ENCODE results near the gene PPP3R1. TPM values are rescaled to one million over a fixed set of nuclear protein-coding genes. Genes with fewer than 3 reads are reported as not detected.
A peak's percentile ranks its signal among the peaks of the same experiment; 100 is the strongest.

PPP3R1 gene
- total and polyA plus RNA-seq, 9 of the 15 experiments (the other 6 are each of a cell fraction or from before 2014, with no cell fraction given): 3.7 to 70.0 (median 24.8) TPM

DNA sequence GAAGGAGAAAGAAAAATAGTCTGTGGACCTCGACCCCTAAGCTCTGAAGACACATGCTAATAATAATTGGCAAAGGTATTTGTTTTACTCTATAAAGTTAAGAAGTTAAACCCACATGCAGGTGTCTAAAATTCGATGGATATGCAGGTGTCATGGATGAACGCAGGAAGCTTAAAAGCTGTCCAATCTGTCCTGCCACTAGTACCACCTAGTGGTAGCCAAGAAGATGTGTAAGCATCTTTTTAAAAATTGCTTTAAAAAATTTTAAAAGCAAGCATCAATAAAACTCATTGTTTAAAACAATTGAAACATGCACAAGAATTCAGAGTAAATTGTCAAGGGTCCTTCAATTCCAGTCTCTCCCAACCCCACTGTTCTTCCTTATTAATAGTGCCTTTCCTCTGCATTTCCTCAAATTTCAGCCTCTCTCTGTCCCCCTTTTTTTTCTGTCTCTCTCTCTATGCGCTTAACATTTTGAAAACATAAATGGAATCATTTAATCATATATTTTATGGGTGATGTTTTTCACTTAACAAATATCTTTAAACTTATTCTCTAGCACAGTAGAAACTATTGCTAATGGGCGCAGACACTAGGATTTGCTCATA is 30.6 kb upstream of the PPP3R1 start (continued):
- TF ChIP-seq WHSC1 (IDR thresholded peaks at IDR 0.05; ENCODE audit: low read length) (no peak), RAD21 (CRISPR knock-in tag; conservative IDR thresholded peaks at IDR 0.05 in 1 of 2, IDR thresholded peaks at IDR 0.05 in 1 of 2) (peak; percentile 67 to 78), MEIS2 (IDR thresholded peaks at IDR 0.05; ENCODE audit: partially characterized antibody) (no peak), MAFK (IDR thresholded peaks at IDR 0.05; ENCODE audit: low read length) (no peak), ZNF140 (CRISPR knock-in tag; IDR thresholded peaks at IDR 0.05) (no peak), ELF1 (tag; IDR thresholded peaks at IDR 0.05) (no peak)
- TF ChIP-seq, protein P1, sequence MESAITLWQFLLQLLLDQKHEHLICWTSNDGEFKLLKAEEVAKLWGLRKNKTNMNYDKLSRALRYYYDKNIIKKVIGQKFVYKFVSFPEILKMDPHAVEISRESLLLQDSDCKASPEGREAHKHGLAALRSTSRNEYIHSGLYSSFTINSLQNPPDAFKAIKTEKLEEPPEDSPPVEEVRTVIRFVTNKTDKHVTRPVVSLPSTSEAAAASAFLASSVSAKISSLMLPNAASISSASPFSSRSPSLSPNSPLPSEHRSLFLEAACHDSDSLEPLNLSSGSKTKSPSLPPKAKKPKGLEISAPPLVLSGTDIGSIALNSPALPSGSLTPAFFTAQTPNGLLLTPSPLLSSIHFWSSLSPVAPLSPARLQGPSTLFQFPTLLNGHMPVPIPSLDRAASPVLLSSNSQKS (CRISPR knock-in tag; IDR thresholded peaks at IDR 0.05): no peak
- TF ChIP-seq, protein P2, sequence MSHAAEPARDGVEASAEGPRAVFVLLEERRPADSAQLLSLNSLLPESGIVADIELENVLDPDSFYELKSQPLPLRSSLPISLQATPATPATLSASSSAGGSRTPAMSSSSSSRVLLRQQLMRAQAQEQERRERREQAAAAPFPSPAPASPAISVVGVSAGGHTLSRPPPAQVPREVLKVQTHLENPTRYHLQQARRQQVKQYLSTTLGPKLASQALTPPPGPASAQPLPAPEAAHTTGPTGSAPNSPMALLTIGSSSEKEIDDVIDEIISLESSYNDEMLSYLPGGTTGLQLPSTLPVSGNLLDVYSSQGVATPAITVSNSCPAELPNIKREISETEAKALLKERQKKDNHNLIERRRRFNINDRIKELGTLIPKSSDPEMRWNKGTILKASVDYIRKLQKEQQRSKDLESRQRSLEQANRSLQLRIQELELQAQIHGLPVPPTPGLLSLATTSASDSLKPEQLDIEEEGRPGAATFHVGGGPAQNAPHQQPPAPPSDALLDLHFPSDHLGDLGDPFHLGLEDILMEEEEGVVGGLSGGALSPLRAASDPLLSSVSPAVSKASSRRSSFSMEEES (CRISPR knock-in tag; IDR thresholded peaks at IDR 0.05): no peak
- TF ChIP-seq, protein P3, sequence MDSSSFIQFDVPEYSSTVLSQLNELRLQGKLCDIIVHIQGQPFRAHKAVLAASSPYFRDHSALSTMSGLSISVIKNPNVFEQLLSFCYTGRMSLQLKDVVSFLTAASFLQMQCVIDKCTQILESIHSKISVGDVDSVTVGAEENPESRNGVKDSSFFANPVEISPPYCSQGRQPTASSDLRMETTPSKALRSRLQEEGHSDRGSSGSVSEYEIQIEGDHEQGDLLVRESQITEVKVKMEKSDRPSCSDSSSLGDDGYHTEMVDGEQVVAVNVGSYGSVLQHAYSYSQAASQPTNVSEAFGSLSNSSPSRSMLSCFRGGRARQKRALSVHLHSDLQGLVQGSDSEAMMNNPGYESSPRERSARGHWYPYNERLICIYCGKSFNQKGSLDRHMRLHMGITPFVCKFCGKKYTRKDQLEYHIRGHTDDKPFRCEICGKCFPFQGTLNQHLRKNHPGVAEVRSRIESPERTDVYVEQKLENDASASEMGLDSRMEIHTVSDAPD (CRISPR knock-in tag; IDR thresholded peaks at IDR 0.05): no peak
- TF ChIP-seq, protein P4, sequence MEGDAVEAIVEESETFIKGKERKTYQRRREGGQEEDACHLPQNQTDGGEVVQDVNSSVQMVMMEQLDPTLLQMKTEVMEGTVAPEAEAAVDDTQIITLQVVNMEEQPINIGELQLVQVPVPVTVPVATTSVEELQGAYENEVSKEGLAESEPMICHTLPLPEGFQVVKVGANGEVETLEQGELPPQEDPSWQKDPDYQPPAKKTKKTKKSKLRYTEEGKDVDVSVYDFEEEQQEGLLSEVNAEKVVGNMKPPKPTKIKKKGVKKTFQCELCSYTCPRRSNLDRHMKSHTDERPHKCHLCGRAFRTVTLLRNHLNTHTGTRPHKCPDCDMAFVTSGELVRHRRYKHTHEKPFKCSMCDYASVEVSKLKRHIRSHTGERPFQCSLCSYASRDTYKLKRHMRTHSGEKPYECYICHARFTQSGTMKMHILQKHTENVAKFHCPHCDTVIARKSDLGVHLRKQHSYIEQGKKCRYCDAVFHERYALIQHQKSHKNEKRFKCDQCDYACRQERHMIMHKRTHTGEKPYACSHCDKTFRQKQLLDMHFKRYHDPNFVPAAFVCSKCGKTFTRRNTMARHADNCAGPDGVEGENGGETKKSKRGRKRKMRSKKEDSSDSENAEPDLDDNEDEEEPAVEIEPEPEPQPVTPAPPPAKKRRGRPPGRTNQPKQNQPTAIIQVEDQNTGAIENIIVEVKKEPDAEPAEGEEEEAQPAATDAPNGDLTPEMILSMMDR (IDR thresholded peaks at IDR 0.05 in 2 of 3, conservative IDR thresholded peaks at IDR 0.05 in 1 of 3; ENCODE audit: insufficient read depth in 2 of 3, low read depth in 1 of 3, low read length in 3 of 3): peak; percentile 71 to 87 (median 71)
- TF ChIP-seq, protein P5, sequence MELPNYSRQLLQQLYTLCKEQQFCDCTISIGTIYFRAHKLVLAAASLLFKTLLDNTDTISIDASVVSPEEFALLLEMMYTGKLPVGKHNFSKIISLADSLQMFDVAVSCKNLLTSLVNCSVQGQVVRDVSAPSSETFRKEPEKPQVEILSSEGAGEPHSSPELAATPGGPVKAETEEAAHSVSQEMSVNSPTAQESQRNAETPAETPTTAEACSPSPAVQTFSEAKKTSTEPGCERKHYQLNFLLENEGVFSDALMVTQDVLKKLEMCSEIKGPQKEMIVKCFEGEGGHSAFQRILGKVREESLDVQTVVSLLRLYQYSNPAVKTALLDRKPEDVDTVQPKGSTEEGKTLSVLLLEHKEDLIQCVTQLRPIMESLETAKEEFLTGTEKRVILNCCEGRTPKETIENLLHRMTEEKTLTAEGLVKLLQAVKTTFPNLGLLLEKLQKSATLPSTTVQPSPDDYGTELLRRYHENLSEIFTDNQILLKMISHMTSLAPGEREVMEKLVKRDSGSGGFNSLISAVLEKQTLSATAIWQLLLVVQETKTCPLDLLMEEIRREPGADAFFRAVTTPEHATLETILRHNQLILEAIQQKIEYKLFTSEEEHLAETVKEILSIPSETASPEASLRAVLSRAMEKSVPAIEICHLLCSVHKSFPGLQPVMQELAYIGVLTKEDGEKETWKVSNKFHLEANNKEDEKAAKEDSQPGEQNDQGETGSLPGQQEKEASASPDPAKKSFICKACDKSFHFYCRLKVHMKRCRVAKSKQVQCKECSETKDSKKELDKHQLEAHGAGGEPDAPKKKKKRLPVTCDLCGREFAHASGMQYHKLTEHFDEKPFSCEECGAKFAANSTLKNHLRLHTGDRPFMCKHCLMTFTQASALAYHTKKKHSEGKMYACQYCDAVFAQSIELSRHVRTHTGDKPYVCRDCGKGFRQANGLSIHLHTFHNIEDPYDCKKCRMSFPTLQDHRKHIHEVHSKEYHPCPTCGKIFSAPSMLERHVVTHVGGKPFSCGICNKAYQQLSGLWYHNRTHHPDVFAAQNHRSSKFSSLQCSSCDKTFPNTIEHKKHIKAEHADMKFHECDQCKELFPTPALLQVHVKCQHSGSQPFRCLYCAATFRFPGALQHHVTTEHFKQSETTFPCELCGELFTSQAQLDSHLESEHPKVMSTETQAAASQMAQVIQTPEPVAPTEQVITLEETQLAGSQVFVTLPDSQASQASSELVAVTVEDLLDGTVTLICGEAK (IDR thresholded peaks at IDR 0.05): 0 out of 2 replicates have a peak, but pooled peaks have one; percentile 19
- TF ChIP-seq, protein P5 (CRISPR knock-in tag; IDR thresholded peaks at IDR 0.05): no peak

Data from K562 (cell line).